ENCODE results near the gene HERC3.
A peak's percentile ranks its signal among the peaks of the same experiment; 100 is the strongest.

HERC3 gene

DNA sequence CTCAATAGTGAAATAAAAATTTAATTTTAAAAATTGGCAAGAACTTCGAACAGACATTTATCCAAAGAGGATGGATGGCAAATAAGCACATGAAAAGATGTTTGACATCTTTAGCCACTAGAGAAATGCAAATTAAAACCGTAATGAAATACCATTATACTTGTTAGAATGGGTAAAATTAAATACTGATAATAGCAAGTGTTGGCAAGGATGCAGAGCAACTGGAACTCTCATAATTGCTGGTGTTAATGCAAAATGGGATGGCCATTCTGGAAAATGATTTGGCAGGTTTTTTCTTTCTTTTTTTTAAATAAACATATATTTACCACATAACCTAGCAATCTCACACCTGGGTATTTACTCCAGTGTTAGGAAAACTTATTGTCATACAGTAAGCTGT, 51.7 kb downstream of the HERC3 start:
- Histone ChIP-seq H3K9me3 (replicated peaks; ENCODE audit: low read length) (no peaks in the 10 kb centered on the region), H3K36me3 (ENCODE audit: insufficient read depth, low read length) (no peaks in the 10 kb centered on the region), H3K9ac (ENCODE audit: low read depth, low read length) (no peak overlapping the region), H3K4me2 (ENCODE audit: low read length) (no peak overlapping the region), H3K27me3 (ENCODE audit: control insufficient read depth, insufficient read depth, low read length) (no peaks in the 10 kb centered on the region), H3K4me1 (ENCODE audit: control insufficient read depth, insufficient read depth, low read length) (no peaks in the 10 kb centered on the region), H3K4me3 (ENCODE audit: low read length) (no peak overlapping the region)

DNA sequence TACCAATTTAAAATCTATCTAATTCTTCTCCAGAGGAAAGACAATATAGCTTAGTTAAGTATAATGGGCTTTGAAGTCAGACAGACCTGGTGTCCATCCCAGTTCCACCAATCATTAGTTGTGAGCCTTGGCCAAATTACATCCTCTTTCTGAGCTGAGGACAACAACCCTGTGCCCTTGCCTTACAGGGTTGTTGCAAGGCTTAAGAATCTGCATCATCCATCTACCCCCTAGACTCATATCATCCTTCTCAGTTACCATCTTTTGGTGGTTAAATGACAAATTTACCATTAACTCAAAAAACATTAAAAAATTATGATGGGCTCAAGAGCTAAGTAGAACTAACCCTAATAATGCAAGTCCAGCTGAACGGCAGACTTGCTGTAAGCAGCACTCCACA, 53.7 kb downstream of the HERC3 start:
- H3K27me3 ChIP-seq (ENCODE audit: control insufficient read depth, insufficient read depth, low read length): no peaks in the 10 kb centered on the region
- no peak overlapping the region for H3K4me3 ChIP-seq (ENCODE audit: low read length)
- H3K4me2 ChIP-seq (ENCODE audit: low read length): no peak overlapping the region
- H3K9ac ChIP-seq (ENCODE audit: low read depth, low read length): no peak overlapping the region
- no peaks in the 10 kb centered on the region for H3K9me3 ChIP-seq (replicated peaks; ENCODE audit: low read length)
- no peaks in the 10 kb centered on the region for H3K36me3 ChIP-seq (ENCODE audit: insufficient read depth, low read length)
- H3K4me1 ChIP-seq (ENCODE audit: control insufficient read depth, insufficient read depth, low read length): peaks cover 5% of the 10 kb centered on the region

- Histone ChIP-seq H3K27me3 (ENCODE audit: control insufficient read depth, insufficient read depth, low read length) (no peaks in the 10 kb centered on the region), H3K9me3 (replicated peaks; ENCODE audit: low read length) (no peaks in the 10 kb centered on the region), H3K4me3 (ENCODE audit: low read length) (no peak overlapping the region), H3K4me2 (ENCODE audit: low read length) (no peak overlapping the region), H3K9ac (ENCODE audit: low read depth, low read length) (no peak overlapping the region), H3K4me1 (ENCODE audit: control insufficient read depth, insufficient read depth, low read length) (peaks cover 5% of the 10 kb centered on the region), H3K36me3 (ENCODE audit: insufficient read depth, low read length) (no peaks in the 10 kb centered on the region)
Observed at GRCh38 chr4:88646528-88647280, 54.4 kb downstream of the HERC3 start.

DNA sequence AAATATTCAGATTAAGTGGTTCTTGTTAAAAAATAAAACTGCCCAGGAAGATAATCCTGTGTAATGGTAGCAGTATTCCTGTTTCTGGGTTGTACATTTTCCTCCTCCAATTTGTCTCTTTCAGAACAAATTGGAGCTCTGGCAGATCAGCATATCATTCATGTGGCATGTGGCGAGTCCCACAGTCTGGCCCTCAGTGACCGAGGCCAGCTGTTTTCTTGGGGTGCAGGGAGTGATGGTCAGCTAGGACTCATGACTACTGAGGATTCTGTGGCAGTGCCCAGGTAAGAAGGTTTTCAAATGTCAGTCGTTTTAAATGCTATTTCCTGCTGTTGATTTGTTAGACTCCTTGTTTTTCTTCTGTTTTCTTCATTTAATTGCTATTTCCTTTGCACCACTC, 57.4 kb downstream of the HERC3 start:
- no peak overlapping the region for H3K4me3 ChIP-seq (ENCODE audit: low read length)
- peaks cover 17% of the 10 kb centered on the region for H3K4me1 ChIP-seq (ENCODE audit: control insufficient read depth, insufficient read depth, low read length)
- H3K9ac ChIP-seq (ENCODE audit: low read depth, low read length): no peak overlapping the region
- H3K4me2 ChIP-seq (ENCODE audit: low read length): no peak overlapping the region
- H3K36me3 ChIP-seq (ENCODE audit: insufficient read depth, low read length): no peaks in the 10 kb centered on the region
- H3K9me3 ChIP-seq (replicated peaks; ENCODE audit: low read length): no peaks in the 10 kb centered on the region
- H3K27me3 ChIP-seq (ENCODE audit: control insufficient read depth, insufficient read depth, low read length): no peaks in the 10 kb centered on the region

- Histone ChIP-seq H3K4me1 (ENCODE audit: control insufficient read depth, insufficient read depth, low read length) (peaks cover 17% of the 10 kb centered on the region), H3K4me2 (ENCODE audit: low read length) (no peak overlapping the region), H3K9ac (ENCODE audit: low read depth, low read length) (no peak overlapping the region), H3K27me3 (ENCODE audit: control insufficient read depth, insufficient read depth, low read length) (no peaks in the 10 kb centered on the region), H3K9me3 (replicated peaks; ENCODE audit: low read length) (no peaks in the 10 kb centered on the region), H3K4me3 (ENCODE audit: low read length) (no peak overlapping the region), H3K36me3 (ENCODE audit: insufficient read depth, low read length) (peaks cover 17% of the 10 kb centered on the region)
Observed at GRCh38 chr4:88653371-88653946, 61.2 kb downstream of the HERC3 start.

- Histone ChIP-seq H3K27me3 (ENCODE audit: control insufficient read depth, insufficient read depth, low read length) (no peaks in the 10 kb centered on the region), H3K4me1 (ENCODE audit: control insufficient read depth, insufficient read depth, low read length) (peaks cover 28% of the 10 kb centered on the region), H3K9me3 (replicated peaks; ENCODE audit: low read length) (no peaks in the 10 kb centered on the region), H3K4me2 (ENCODE audit: low read length) (no peak overlapping the region), H3K36me3 (ENCODE audit: insufficient read depth, low read length) (peaks cover 17% of the 10 kb centered on the region), H3K9ac (ENCODE audit: low read depth, low read length) (no peak overlapping the region), H3K4me3 (ENCODE audit: low read length) (no peak overlapping the region)
Observed at GRCh38 chr4:88655226-88655625, 62.9 kb downstream of the HERC3 start.

GRCh38 chr4:88659055-88659889, 67.0 kb downstream of the HERC3 start:
- no peaks in the 10 kb centered on the region for H3K27me3 ChIP-seq (ENCODE audit: control insufficient read depth, insufficient read depth, low read length)
- H3K4me1 ChIP-seq (ENCODE audit: control insufficient read depth, insufficient read depth, low read length): peaks cover 40% of the 10 kb centered on the region
- peak overlapping the region; percentile 72 for H3K9ac ChIP-seq (ENCODE audit: low read depth, low read length)
- peaks cover 17% of the 10 kb centered on the region for H3K36me3 ChIP-seq (ENCODE audit: insufficient read depth, low read length)
- H3K4me3 ChIP-seq (ENCODE audit: low read length): no peak overlapping the region
- H3K9me3 ChIP-seq (replicated peaks; ENCODE audit: low read length): no peaks in the 10 kb centered on the region
- H3K4me2 ChIP-seq (ENCODE audit: low read length): peak overlapping the region; percentile 37

- peaks cover 17% of the 10 kb centered on the region for H3K36me3 ChIP-seq (ENCODE audit: insufficient read depth, low read length)
- peaks cover 40% of the 10 kb centered on the region for H3K4me1 ChIP-seq (ENCODE audit: control insufficient read depth, insufficient read depth, low read length)
- no peak overlapping the region for H3K4me2 ChIP-seq (ENCODE audit: low read length)
- no peaks in the 10 kb centered on the region for H3K27me3 ChIP-seq (ENCODE audit: control insufficient read depth, insufficient read depth, low read length)
- no peaks in the 10 kb centered on the region for H3K9me3 ChIP-seq (replicated peaks; ENCODE audit: low read length)
- peak overlapping the region; percentile 72 for H3K9ac ChIP-seq (ENCODE audit: low read depth, low read length)
- no peak overlapping the region for H3K4me3 ChIP-seq (ENCODE audit: low read length)
Observed at GRCh38 chr4:88659890-88660208, 67.6 kb downstream of the HERC3 start.

DNA sequence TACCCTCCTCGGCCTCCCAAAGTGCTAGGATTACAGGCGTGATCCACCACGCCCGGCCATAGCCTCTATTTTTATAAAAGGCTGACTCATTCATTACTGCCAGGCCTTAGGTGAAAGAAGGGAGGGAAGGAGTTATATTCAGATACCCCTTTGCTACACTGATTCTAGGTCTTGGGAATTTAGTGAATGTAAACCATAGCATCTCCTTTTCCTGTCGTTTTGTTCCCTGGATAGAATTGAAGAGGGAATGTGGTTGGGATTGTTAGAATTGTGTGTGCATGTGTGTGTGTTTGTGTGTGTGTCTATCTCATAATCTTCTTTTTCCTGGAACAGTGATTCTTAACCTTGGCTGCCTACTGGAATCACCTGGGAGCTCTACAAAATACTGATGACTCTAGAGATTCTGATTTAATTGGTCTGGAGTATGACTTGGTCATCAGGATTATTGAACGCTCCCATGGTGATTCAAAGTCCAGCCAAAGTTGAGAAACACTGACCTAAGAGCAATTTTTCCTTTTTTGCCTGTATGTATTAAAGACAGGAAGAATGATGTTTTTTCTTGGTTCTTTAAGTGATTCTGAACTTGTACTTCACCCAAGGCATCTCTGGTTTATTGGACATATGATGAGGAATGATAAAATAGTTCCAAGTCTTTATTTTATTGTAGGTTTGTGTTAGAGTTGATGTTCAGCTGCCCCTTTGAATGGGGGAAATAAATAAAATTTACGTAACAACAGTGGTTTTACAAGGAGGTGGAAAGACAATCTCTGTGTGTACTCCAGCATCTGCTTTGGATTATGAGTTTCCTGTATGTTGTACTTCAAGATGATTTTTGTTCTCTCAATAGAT, 68.4 kb downstream of the HERC3 start:
- Histone ChIP-seq H3K4me3 (ENCODE audit: low read length) (no peak overlapping the region), H3K27me3 (ENCODE audit: control insufficient read depth, insufficient read depth, low read length) (no peaks in the 10 kb centered on the region), H3K4me1 (ENCODE audit: control insufficient read depth, insufficient read depth, low read length) (peaks cover 43% of the 10 kb centered on the region), H3K9ac (ENCODE audit: low read depth, low read length) (peak overlapping the region; percentile 72), H3K36me3 (ENCODE audit: insufficient read depth, low read length) (peaks cover 11% of the 10 kb centered on the region), H3K9me3 (replicated peaks; ENCODE audit: low read length) (no peaks in the 10 kb centered on the region), H3K4me2 (ENCODE audit: low read length) (peak overlapping the region; percentile 58)

GRCh38 chr4:88661739-88662138, 69.5 kb downstream of the HERC3 start:
- Histone ChIP-seq H3K9ac (ENCODE audit: low read depth, low read length) (peak overlapping the region; percentile 73), H3K27me3 (ENCODE audit: control insufficient read depth, insufficient read depth, low read length) (no peaks in the 10 kb centered on the region), H3K4me3 (ENCODE audit: low read length) (peak overlapping the region; percentile 38), H3K36me3 (ENCODE audit: insufficient read depth, low read length) (peaks cover under 1% of the 10 kb centered on the region), H3K4me2 (ENCODE audit: low read length) (peak overlapping the region; percentile 66), H3K4me1 (ENCODE audit: control insufficient read depth, insufficient read depth, low read length) (peaks cover 43% of the 10 kb centered on the region), H3K9me3 (replicated peaks; ENCODE audit: low read length) (no peaks in the 10 kb centered on the region)

- Histone ChIP-seq H3K4me3 (ENCODE audit: low read length) (no peak overlapping the region), H3K9ac (ENCODE audit: low read depth, low read length) (no peak overlapping the region), H3K36me3 (ENCODE audit: insufficient read depth, low read length) (peaks cover 14% of the 10 kb centered on the region), H3K9me3 (replicated peaks; ENCODE audit: low read length) (no peaks in the 10 kb centered on the region), H3K4me1 (ENCODE audit: control insufficient read depth, insufficient read depth, low read length) (peaks cover 19% of the 10 kb centered on the region), H3K27me3 (ENCODE audit: control insufficient read depth, insufficient read depth, low read length) (no peaks in the 10 kb centered on the region), H3K4me2 (ENCODE audit: low read length) (no peak overlapping the region)
Observed at GRCh38 chr4:88672987-88673386, 80.7 kb downstream of the HERC3 start.
